ENCODE results near the gene TMEM147. TPM values are rescaled to one million over a fixed set of nuclear protein-coding genes. Genes with fewer than 3 reads are reported as not detected.

TMEM147 gene
- 208 and 254 TPM in 2 replicates for total RNA-seq (2014; rRNA removed; shearing (Covaris generic))

DNA sequence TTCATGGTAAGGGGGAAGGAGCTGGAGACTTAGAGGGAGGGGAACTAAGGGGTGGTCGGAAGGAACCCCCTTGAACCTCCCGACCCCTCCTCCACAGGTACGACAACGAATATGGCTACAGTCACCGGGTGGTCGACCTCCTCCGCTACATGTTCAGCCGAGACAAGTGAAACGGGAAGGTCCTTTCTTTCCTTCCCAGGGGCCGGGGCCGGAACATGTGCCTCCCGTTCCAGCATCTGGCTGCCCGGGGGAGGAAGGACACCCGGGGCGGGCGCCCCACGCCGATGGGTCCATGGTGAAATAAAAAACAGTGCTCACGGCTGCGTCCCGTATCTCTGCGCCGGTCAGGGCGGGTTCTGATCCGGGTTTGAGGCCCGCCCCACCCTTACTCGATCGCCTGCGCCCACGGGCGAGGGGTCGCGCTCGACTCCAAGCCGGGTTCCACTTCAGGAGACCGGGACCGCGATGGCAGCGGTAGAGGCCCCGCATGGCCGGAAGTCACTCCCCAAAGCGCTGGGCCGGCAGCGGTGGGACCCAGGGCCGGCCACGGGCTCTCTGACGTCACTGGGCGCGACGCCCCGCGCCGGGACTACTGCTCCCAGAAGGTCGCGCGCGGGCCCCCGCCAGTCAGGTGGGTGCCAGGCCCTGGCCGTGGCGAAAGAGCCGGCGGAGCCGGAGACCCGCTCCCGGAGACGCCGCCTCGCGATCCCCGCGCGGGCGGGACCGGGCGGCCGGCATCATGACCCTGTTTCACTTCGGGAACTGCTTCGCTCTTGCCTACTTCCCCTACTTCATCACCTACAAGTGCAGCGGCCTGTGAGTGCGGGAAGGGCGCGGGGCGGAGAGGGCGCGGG is at the start of gene TMEM147:
Gene TMEM147, plus strand, starts transcription at position 626 of the 854 bp plus-strand sequence. Its CDS starts 114 bp downstream, at position 740.
- DNase-seq (ENCODE audit: low spot score), result peak; percentile 85
- in situ Hi-C loops (cut with HindIII; ENCODE audit: low sequenced_read_pairs), result no loop called here

GRCh38 chr19:35497406-35497805 is 48.0 kb upstream of the TMEM147 start:
- in situ Hi-C loops (cut with HindIII; ENCODE audit: low sequenced_read_pairs), result no loop called here
- DNase-seq (ENCODE audit: low spot score), result no peak

- no peak for DNase-seq (ENCODE audit: low spot score)
- in situ Hi-C loops (cut with HindIII; ENCODE audit: low sequenced_read_pairs), result no loop called here
Observed at GRCh38 chr19:35498220-35498619, 47.2 kb upstream of the TMEM147 start.

GRCh38 chr19:35498984-35499527 is 46.4 kb upstream of the TMEM147 start:
- no peak for DNase-seq (ENCODE audit: low spot score)
- in situ Hi-C loops (cut with HindIII; ENCODE audit: low sequenced_read_pairs), result no loop called here

DNA sequence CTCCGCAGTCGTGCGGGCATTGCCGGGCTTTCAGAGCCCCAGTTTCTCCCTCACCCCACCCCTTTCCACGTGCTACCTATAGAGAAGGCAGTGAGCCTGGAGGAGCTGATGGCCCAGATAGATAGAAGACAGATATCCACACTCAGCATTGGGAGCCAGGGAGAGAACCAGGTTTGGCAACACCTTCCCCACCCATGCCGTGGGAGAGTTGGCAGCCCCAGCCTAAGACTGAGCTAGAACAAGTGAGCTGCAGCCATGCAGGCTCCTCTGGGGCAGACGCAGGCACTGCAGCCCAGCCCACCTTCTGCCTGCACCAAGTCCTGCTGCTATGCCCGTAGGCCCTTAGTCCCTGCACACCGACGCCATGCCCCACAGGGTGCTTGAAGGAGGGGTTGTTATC is 44.8 kb upstream of the TMEM147 start:
- in situ Hi-C loops (cut with HindIII; ENCODE audit: low sequenced_read_pairs), result no loop called here

GRCh38 chr19:35501684-35502083 is 43.7 kb upstream of the TMEM147 start:
- no peak for DNase-seq (ENCODE audit: low spot score)

More for the DNA sequence above, 44.8 kb upstream of the TMEM147 start:
- no peak for DNase-seq (ENCODE audit: low spot score)

DNA sequence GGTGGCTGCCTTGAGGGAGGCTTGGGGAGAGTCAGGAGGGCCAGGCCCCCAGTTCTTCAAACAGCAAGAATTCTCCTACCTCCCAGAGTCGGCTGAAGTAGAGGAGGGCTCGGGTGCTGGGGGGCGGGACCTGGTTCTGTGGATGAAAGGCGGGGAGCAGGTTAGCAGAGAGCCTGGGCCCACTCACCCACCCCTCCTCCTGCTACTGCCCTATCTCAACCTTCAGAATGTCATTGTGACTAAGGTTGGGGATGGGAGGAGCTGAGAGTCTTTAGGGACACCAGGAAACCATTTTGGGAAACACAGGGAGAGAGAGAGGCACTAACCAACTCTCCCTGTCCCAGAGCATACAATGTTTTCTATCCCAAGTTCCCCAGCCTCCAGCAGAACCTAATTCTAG is 42.7 kb upstream of the TMEM147 start:
- in situ Hi-C loops (cut with HindIII; ENCODE audit: low sequenced_read_pairs), result no loop called here
- DNase-seq (ENCODE audit: low spot score), result no peak

More at GRCh38 chr19:35501684-35502083, 43.7 kb upstream of the TMEM147 start:
- in situ Hi-C loops (cut with HindIII; ENCODE audit: low sequenced_read_pairs), result no loop called here

GRCh38 chr19:35506011-35506410 is 39.4 kb upstream of the TMEM147 start:
- in situ Hi-C loops (cut with HindIII; ENCODE audit: low sequenced_read_pairs), result no loop called here

DNA sequence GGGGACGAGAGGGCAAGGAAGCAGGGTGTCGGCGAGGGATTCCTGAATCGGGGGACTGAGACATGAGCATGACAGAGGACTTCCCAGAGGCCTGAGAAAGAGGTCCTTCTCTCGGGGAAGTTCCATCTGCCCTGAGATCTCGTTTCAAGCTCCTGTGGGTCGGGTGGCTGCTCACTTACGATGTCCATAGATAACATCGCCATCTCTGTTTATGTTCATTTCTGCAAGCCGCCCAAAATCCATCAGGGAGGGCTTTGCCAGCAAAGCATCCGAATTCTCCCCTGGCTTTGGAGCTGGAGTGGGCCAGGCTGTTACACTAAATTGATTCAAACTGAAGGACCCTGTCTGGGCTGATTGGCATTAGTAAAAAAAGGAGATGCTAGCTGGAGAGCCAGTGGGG is 37.9 kb upstream of the TMEM147 start:
- DNase-seq (ENCODE audit: low spot score), result no peak
- in situ Hi-C loops (cut with HindIII; ENCODE audit: low sequenced_read_pairs), result no loop called here

More at GRCh38 chr19:35506011-35506410, 39.4 kb upstream of the TMEM147 start:
- DNase-seq (ENCODE audit: low spot score), result no peak

DNA sequence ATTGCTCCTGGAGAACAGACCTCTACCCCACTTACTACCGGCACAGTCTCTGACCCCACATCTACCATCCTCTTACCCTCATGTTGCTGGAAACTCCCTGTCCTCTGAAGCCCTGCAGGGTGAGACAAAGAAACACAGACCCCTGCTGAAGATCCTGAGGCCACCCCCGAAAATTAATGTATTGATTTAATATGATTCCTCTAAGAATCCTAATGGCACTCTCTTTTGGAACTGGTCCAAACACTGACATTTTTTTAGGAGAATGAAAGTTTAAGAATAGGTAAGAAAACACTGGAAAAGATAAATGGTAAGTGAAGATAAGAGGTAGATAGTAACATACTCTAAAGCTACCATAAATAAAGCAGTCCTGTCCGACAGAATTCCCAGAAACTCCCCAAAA is 37.3 kb upstream of the TMEM147 start:
- DNase-seq (ENCODE audit: low spot score), result no peak
- in situ Hi-C loops (cut with HindIII; ENCODE audit: low sequenced_read_pairs), result no loop called here

DNA sequence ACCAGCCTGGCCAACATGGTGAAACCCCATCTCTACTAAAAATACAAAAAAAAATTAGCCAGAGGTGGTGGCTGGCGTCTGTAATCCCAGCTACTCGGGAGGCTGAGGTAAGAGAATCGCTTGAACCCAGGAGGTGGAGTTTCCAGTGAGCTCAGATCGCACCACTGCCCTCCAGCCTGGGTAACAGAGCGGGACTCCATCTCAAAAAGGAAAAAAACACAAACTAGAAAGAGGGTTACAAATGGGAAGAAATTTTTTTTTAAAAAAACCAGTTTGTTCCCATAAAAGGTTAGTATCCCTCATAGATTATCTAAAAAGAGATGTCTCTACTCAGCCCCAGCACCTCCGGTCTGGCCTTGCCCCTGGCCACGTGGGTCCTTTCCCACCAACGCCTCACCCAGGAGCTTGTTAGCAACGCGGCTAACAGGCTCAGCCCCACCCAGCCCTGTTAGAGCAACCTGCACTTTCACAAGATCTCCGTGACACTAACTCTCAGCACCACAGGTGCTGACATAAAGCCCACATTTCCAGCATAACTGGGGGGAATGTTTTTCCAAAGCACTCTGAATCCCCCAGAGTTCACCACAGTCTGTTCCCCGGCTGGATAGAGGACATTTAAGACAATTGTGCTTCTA is 36.3 kb upstream of the TMEM147 start:
- in situ Hi-C loops (cut with HindIII; ENCODE audit: low sequenced_read_pairs), result no loop called here
- DNase-seq (ENCODE audit: low spot score), result no peak

DNA sequence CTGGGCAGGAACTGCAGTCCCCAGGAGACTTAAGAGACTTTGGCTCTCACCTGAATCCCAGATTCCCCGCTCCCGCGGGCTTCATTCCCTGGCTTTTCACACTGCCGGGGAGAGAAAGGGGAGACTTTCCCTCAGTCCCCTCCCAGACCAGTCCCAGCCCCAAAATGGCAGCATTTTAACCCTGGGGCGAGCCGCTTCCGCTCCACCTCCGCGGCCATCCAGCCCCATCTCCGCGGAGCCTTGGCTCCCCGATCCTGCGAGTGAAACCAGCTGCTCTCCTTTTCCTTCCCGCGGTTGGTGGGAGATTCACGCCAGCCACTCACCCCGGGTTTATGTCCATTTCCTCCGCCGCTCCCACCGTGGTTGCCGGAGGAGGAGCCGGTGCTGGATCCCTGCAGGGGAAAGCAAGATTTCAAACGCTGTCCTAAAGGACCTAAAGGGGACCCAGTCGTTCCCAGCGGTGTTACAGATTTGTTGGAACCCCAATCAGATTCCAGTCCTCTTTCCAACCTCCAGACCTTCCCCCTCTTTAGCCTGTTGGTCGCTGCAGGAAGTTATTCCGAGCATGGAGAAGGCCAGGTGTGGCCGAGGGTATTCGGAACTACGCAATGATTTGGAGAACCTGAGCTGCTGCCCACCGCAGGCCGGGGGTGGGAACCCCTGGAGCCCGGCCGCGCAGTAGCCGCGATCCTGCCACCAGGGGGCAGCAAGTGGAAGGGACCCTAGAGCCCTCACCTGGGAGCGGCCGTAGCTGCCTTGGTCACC is 35.4 kb upstream of the TMEM147 start:
- in situ Hi-C loops (cut with HindIII; ENCODE audit: low sequenced_read_pairs), result no loop called here
- peak; percentile 59 for DNase-seq (ENCODE audit: low spot score)

GRCh38 chr19:35510626-35510964 is 34.8 kb upstream of the TMEM147 start:
- in situ Hi-C loops (cut with HindIII; ENCODE audit: low sequenced_read_pairs), result no loop called here
- no peak for DNase-seq (ENCODE audit: low spot score)

DNA sequence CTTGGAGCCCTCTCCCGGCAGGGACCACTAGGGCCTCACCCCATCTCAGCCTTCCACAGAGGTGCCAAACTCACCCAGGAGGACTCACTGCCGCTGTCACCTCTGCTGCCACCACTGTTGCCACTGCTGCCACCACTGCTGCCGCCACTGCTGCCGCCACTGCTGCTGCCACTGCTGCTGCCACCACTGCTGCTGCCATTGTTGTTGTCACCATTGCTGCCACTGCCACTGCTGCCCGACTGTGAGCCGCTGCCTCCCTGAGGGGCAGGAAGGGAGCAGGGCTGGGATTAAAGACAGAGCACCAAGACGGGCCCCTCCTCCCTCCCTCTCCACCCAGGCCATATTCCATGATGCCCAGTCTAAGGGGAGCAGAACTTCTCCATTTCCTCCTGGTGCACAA is 34.1 kb upstream of the TMEM147 start:
- in situ Hi-C loops (cut with HindIII; ENCODE audit: low sequenced_read_pairs), result no loop called here
- no peak for DNase-seq (ENCODE audit: low spot score)

DNA sequence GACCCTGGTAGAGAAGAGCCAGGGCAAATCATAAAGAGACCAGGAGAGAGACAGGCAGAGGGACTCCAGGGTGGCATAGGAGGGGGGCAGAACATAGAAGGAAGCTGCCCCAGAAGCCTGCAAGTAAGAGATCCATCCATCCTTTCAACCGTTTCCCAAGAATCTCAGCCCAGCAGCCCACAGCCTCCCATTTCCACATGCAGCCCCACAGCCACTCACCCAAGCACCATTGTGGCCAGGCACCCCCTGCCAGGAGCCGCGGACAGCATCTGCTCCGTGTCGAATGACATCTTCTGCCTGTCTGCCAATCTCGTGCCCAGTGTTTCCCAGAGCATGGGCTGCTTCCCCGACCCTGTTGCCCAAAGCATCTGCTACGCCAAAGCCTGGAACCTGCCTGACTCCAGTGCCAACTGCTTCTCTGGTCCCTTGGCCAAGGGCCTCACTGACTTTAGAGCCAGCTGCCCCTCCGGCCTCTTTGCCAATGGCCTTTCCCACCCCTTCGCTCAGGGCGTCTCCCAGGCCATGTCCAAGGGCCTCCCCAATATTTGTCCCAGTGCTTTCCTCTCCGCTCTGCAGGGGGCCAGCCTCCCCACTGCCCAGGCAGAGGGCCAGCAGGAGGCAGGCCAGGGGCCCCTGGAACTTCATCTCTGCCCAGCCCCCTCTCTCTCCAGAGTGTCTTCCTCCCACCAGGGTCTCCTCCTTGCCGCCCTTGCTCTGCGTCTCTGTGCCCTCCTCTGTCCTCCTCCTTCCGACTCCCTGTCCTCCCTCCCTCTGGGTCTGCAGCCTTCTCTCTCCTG is 32.4 kb upstream of the TMEM147 start:
- in situ Hi-C loops (cut with HindIII; ENCODE audit: low sequenced_read_pairs), result no loop called here
- DNase-seq (ENCODE audit: low spot score), result no peak

GRCh38 chr19:35513628-35514281 is 31.7 kb upstream of the TMEM147 start, which contains the start of gene DMKN:
Gene DMKN (minus strand): TSS chr19:35513649. CDS start chr19:35513475, 174 bp downstream.
- in situ Hi-C loops (cut with HindIII; ENCODE audit: low sequenced_read_pairs), result no loop called here
- DNase-seq (ENCODE audit: low spot score), result no peak

GRCh38 chr19:35514282-35514809 is 31.1 kb upstream of the TMEM147 start:
- in situ Hi-C loops (cut with HindIII; ENCODE audit: low sequenced_read_pairs), result no loop called here
- DNase-seq (ENCODE audit: low spot score), result no peak

DNA sequence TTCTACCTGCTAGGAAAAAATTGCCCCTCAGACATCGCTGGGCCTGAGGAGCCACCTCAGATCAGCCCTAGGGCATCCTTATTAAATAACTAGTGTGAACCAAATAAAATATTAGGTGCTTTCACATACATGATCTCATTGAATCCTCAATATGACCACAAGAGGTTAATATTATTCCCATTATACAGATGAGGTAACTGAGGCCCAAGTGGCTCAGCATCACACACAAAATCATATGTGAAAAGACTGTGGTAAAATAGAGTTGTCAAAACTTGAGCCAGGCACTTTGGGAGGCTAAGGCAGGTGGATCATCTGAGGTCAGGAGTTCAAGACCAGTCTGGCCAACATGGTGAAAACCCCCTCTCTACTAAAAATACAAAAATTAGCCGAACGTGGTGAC is 29.1 kb upstream of the TMEM147 start:
- no peak for DNase-seq (ENCODE audit: low spot score)
- in situ Hi-C loops (cut with HindIII; ENCODE audit: low sequenced_read_pairs), result no loop called here

Measured in G401 (cell line).